Measurements from ENCODE around the gene METRN.
A peak's percentile ranks its signal among the peaks of the same experiment; 100 is the strongest.

Gene METRN

GRCh38 chr16:714558-715476, at the start of gene METRN:
TSS of gene METRN (plus strand) at chr16:715118. CDS start at chr16:715290, 172 bp downstream.
- DNase-seq = no peak

- no peak for DNase-seq
These were observed 48.3 kb upstream of the METRN start for GRCh38 chr16:666572-666971.

- no peak for DNase-seq
These were observed 47.7 kb upstream of the METRN start for GRCh38 chr16:667113-667779.

GRCh38 chr16:667780-668518, 47.0 kb upstream of the METRN start, which contains the start of gene RHOT2:
TSS of gene RHOT2 (plus strand) at chr16:668132. CDS start at chr16:668200, 68 bp downstream.
- DNase-seq = peak; percentile 20

- no peak for DNase-seq
These were observed 46.3 kb upstream of the METRN start for GRCh38 chr16:668519-669171.

GRCh38 chr16:669666-670065, 45.3 kb upstream of the METRN start:
- no peak for DNase-seq

- no peak for DNase-seq
These were observed 44.2 kb upstream of the METRN start for GRCh38 chr16:670485-671352.

- no peak for DNase-seq
These were observed 43.4 kb upstream of the METRN start for GRCh38 chr16:671353-672131.

- DNase-seq = no peak
These were observed 42.5 kb upstream of the METRN start for GRCh38 chr16:672371-672770.

GRCh38 chr16:672851-673250, 42.1 kb upstream of the METRN start:
- no peak for DNase-seq

GRCh38 chr16:673399-673991, 41.4 kb upstream of the METRN start:
- DNase-seq = no peak

- no peak for DNase-seq
These were observed 40.6 kb upstream of the METRN start for GRCh38 chr16:674214-674881.

- no peak for DNase-seq
These were observed 39.7 kb upstream of the METRN start, which contains the start of gene RHBDL1 for GRCh38 chr16:674968-675883. TSS of gene RHBDL1 (plus strand) at chr16:675671. CDS start at chr16:675791, 120 bp downstream.

- DNase-seq = no peak
These were observed 38.9 kb upstream of the METRN start for GRCh38 chr16:675884-676564.

- no peak for DNase-seq
These were observed 38.4 kb upstream of the METRN start for GRCh38 chr16:676565-676902.

- no peak for DNase-seq
These were observed 38.0 kb upstream of the METRN start for GRCh38 chr16:676913-677312.

- DNase-seq = no peak
These were observed 37.4 kb upstream of the METRN start for GRCh38 chr16:677316-678190.
